Measurements from ENCODE around the gene ONECUT3. TPM values are rescaled to one million over a fixed set of nuclear protein-coding genes. Genes with fewer than 3 reads are reported as not detected.

The ONECUT3 gene
- total RNA-seq, 6 experiments from 2014 or later, result not detected

- peaks cover 16% of the 10 kb centered on the region for H3K27me3 Mint-ChIP-seq (ENCODE audit: insufficient read depth)
- no peak overlapping the region for H3K4me3 Mint-ChIP-seq
- no peak for TF ChIP-seq CTCF (IDR thresholded peaks at IDR 0.05)
- peaks cover 5% of the 10 kb centered on the region; the same call in 1 of the 2 replicates for H3K36me3 Mint-ChIP-seq (ENCODE audit: low read depth)
- H3K4me1 Mint-ChIP-seq (ENCODE audit: low read depth), result peaks cover 13% of the 10 kb centered on the region
- no peak for DNase-seq
- H3K9me3 Mint-ChIP-seq, result peaks cover 8% of the 10 kb centered on the region; the same call in 1 of the 2 replicates
- H3K27ac Mint-ChIP-seq, result no peak overlapping the region
Measured at GRCh38 chr19:1744133-1744665, 9.1 kb upstream of the ONECUT3 start.

- TF ChIP-seq CTCF (IDR thresholded peaks at IDR 0.05), result 0 out of 2 replicates have a peak, but pooled peaks have one; percentile 6
- Mint-ChIP-seq H3K4me1 (ENCODE audit: low read depth) (peaks cover 15% of the 10 kb centered on the region), H3K27me3 (ENCODE audit: insufficient read depth) (peaks cover 13% of the 10 kb centered on the region), H3K36me3 (ENCODE audit: low read depth) (peaks cover 5% of the 10 kb centered on the region; the same call in 1 of the 2 replicates), H3K4me3 (peak overlapping the region; percentile 39; the same call in 1 of the 2 replicates), H3K27ac (no peak overlapping the region), H3K9me3 (peaks cover 5% of the 10 kb centered on the region; the same call in 1 of the 2 replicates)
- DNase-seq, result no peak
Measured at GRCh38 chr19:1744822-1745563, 8.3 kb upstream of the ONECUT3 start.

- H3K4me3 Mint-ChIP-seq, result peak overlapping the region; percentile 39; the same call in 1 of the 2 replicates
- DNase-seq, result no peak
- no peak overlapping the region for H3K27ac Mint-ChIP-seq
- peaks cover under 1% of the 10 kb centered on the region; the same call in 1 of the 2 replicates for H3K36me3 Mint-ChIP-seq (ENCODE audit: low read depth)
- no peaks in the 10 kb centered on the region for H3K9me3 Mint-ChIP-seq
- H3K4me1 Mint-ChIP-seq (ENCODE audit: low read depth), result peaks cover 17% of the 10 kb centered on the region
- peaks cover 13% of the 10 kb centered on the region for H3K27me3 Mint-ChIP-seq (ENCODE audit: insufficient read depth)
- TF ChIP-seq CTCF (IDR thresholded peaks at IDR 0.05), result no peak
Measured at GRCh38 chr19:1745589-1746031, 7.7 kb upstream of the ONECUT3 start.

GRCh38 chr19:1746401-1747284 is 6.7 kb upstream of the ONECUT3 start:
- Mint-ChIP-seq H3K27ac (peak overlapping the region; percentile 88), H3K4me3 (peak overlapping the region; percentile 86; the same call in 1 of the 2 replicates), H3K9me3 (no peaks in the 10 kb centered on the region), H3K36me3 (ENCODE audit: low read depth) (no peaks in the 10 kb centered on the region), H3K4me1 (ENCODE audit: low read depth) (peaks cover 17% of the 10 kb centered on the region), H3K27me3 (ENCODE audit: insufficient read depth) (peaks cover 20% of the 10 kb centered on the region)
- TF ChIP-seq CTCF (IDR thresholded peaks at IDR 0.05), result no peak
- peak; percentile 55 for DNase-seq

All from HFFc6 (cell line).